ENCODE results near the gene ZRANB2.

DNA sequence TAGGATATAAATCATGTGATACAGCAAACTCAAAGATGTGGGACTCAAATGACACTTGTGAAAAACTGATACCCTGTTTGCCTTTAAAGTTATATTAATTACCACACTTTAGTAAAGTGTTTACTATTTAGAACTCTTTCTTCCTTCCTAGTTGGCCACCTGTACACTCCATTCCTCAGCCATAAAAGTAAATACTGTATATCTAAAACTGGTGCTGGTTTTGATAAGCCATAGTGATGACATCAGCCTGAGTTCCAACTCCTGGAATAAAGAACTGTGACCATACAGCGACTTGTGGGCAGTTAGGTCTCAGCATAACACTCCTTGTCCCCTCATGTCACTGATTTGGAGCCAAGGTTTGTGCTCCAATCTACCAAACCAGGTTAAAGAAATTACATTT lies 36.0 kb downstream of the ZRANB2 start:
- TF ChIP-seq POLR2A (IDR thresholded peaks at IDR 0.05; ENCODE audit: low read depth, low read length) (no peak), CTCF (conservative IDR thresholded peaks at IDR 0.05; ENCODE audit: low read depth, low read length) (no peak), RCOR1 (IDR thresholded peaks at IDR 0.05; ENCODE audit: insufficient replicate concordance, low read length) (no peak), MAFK (IDR thresholded peaks at IDR 0.05; ENCODE audit: low read depth, low read length) (no peak), MAZ (IDR thresholded peaks at IDR 0.05; ENCODE audit: borderline replicate concordance, low read depth, low read length) (no peak), USF2 (IDR thresholded peaks at IDR 0.05; ENCODE audit: low read depth, low read length) (no peak), RAD21 (IDR thresholded peaks at IDR 0.05; ENCODE audit: low read length) (no peak), RFX5 (IDR thresholded peaks at IDR 0.05; ENCODE audit: low read depth, low read length) (no peak), CHD1 (IDR thresholded peaks at IDR 0.05; ENCODE audit: low read depth, low read length) (no peak), FOS (IDR thresholded peaks at IDR 0.05; ENCODE audit: low read depth, low read length) (no peak), MXI1 (IDR thresholded peaks at IDR 0.05; ENCODE audit: borderline replicate concordance, low read depth, low read length) (no peak), NFE2L2 (IDR thresholded peaks at IDR 0.05; ENCODE audit: low read depth, low read length) (no peak)
- TF ChIP-seq, protein P1, sequence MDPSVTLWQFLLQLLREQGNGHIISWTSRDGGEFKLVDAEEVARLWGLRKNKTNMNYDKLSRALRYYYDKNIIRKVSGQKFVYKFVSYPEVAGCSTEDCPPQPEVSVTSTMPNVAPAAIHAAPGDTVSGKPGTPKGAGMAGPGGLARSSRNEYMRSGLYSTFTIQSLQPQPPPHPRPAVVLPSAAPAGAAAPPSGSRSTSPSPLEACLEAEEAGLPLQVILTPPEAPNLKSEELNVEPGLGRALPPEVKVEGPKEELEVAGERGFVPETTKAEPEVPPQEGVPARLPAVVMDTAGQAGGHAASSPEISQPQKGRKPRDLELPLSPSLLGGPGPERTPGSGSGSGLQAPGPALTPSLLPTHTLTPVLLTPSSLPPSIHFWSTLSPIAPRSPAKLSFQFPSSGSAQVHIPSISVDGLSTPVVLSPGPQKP (IDR thresholded peaks at IDR 0.05; ENCODE audit: borderline replicate concordance, low read depth, low read length): no peak
